ENCODE data around the gene OS9.
"Not testable (repeated sequence)": the region's sequence is repeated elsewhere in the genome, so short reads cannot be mapped to it uniquely, and the experiment has no call there.

GRCh38 chr12:57656408-57656807, 37.5 kb upstream of the OS9 start:
- TF ChIP-seq CTCF (conservative IDR thresholded peaks at IDR 0.05; ENCODE audit: low read depth, low read length); EZH2 (IDR thresholded peaks at IDR 0.05; ENCODE audit: low read length, unreplicated experiment): not testable (repeated sequence)

All from PC-3 (cell line).